ENCODE measurements around the gene USP10. TPM values are rescaled to one million over a fixed set of nuclear protein-coding genes. Genes with fewer than 3 reads are reported as not detected.

Gene USP10
- total and polyA plus RNA-seq, 2 donors (not counting 3 experiments of a cell fraction or from before 2014, with no cell fraction given) = 84.0 to 115 TPM

GRCh38 chr16:84680843-84681629 is 18.8 kb upstream of the USP10 start:
- no peaks in the 10 kb centered on the region for H3K9me1 ChIP-seq (replicated peaks; ENCODE audit: control insufficient read depth, extremely low read depth, insufficient read depth, low read length)
- H3K79me2 ChIP-seq (ENCODE audit: control insufficient read depth, insufficient read depth, low read length) = no peaks in the 10 kb centered on the region
- H3K27me3 ChIP-seq (ENCODE audit: control insufficient read depth in 2 of 2, insufficient read depth in 2 of 2, low read length in 2 of 2) = peaks cover 13 to 20% of the 10 kb centered on the region in 2 experiments
- H3K4me2 ChIP-seq (ENCODE audit: insufficient read depth, low read length) = no peak overlapping the region
- no peak overlapping the region for H3K27ac ChIP-seq (ENCODE audit: insufficient read depth, low read depth, low read length)
- DNase-seq (ENCODE audit: low read depth, low spot score) (no peak), FAIRE-seq (no peak)
- dilution Hi-C loops (cut with MboI; ENCODE audit: extremely low pct_ligation_motif_present, low sequenced_read_pairs) = no loop called here
- H3K36me3 ChIP-seq (ENCODE audit: control insufficient read depth in 2 of 2, extremely low read depth in 1 of 2, insufficient read depth in 2 of 2, low read length in 2 of 2) = no peaks in the 10 kb centered on the region
- TF ChIP-seq POLR2AphosphoS5 (IDR thresholded peaks at IDR 0.05; ENCODE audit: insufficient read depth, low read depth, low read length) (no peak), MYC (IDR thresholded peaks at IDR 0.05; ENCODE audit: low read depth, low read length) (no peak), POLR2A (IDR thresholded peaks at IDR 0.05; ENCODE audit: low read depth, low read length) (no peak), MAX (IDR thresholded peaks at IDR 0.05; ENCODE audit: insufficient read depth, insufficient read length) (no peak), JUN (IDR thresholded peaks at IDR 0.05; ENCODE audit: borderline replicate concordance, insufficient read depth, insufficient read length, low read depth) (no peak), CTCF (IDR thresholded peaks at IDR 0.05; ENCODE audit: extremely low read depth in 1 of 2, insufficient read depth in 1 of 2, low read depth in 1 of 2, low read length in 2 of 2) (no peak), EZH2 (IDR thresholded peaks at IDR 0.05; ENCODE audit: borderline replicate concordance, low read depth, low read length, severe bottlenecking) (no peak), GATA2 (IDR thresholded peaks at IDR 0.05; ENCODE audit: insufficient read depth, insufficient read length, low read depth, low read length) (no peak), FOS (IDR thresholded peaks at IDR 0.05; ENCODE audit: borderline replicate concordance, insufficient read depth, low read length) (no peak)
- no peak overlapping the region for H2AFZ ChIP-seq (ENCODE audit: low read depth, low read length)
- no peaks in the 10 kb centered on the region for H4K20me1 ChIP-seq (replicated peaks; ENCODE audit: control insufficient read depth, extremely low read depth, insufficient read depth, low read length)
- intact Hi-C loops (cut with micrococcal nuclease) = no loop called here
- no peaks in the 10 kb centered on the region for H3K4me1 ChIP-seq (ENCODE audit: control insufficient read depth, extremely low read depth, insufficient read depth, low read length)
- no TSS peak for BruUV-seq (replicated peaks)
- ChIA-PET CTCF (interaction anchor here (0.7 to 1.9 kb wide), 6 partner anchors 8 to 290 kb away, joined by 3 to 9 read pairs (median 4); no protein-coding TSS in a partner anchor), POLR2A (interaction anchor here (0.6 kb wide), 1 partner anchor 167 kb away, joined by 3 read pairs; no protein-coding TSS in a partner anchor)
- no peak overlapping the region for H3K4me3 ChIP-seq (replicated peaks in 1 of 3; ENCODE audit: insufficient read depth in 1 of 3, low read depth in 1 of 3, low read length in 3 of 3)
- no peak overlapping the region for H3K9ac ChIP-seq (replicated peaks; ENCODE audit: extremely low read depth, insufficient read depth, low read length)
- H3K9me3 ChIP-seq (replicated peaks; ENCODE audit: control insufficient read depth, insufficient read depth, low read length) = no peaks in the 10 kb centered on the region

All from endothelial cell of umbilical vein (primary cell).